ENCODE results near the gene ID3. TPM values are rescaled to one million over a fixed set of nuclear protein-coding genes. Genes with fewer than 3 reads are reported as not detected.

ID3 gene
- total and polyA plus RNA-seq, 12 donors, result 44.7 to 217 (median 83.4) TPM

GRCh38 chr1:23601135-23601967 lies 42.0 kb upstream of the ID3 start:
- TF ChIP-seq CTCF (IDR thresholded peaks at IDR 0.05), result no peak
- Histone ChIP-seq H3K27ac (peak overlapping the region in 1 of 10 donors; percentile 12), H3K4me3 (no peak overlapping the region), H3K9me3 (no peaks in the 10 kb centered on the region), H3K36me3 (no peaks in the 10 kb centered on the region), H3K4me1 (peaks cover 0 to 30% (median 15%) of the 10 kb centered on the region in 9 donors), H3K27me3 (no peaks in the 10 kb centered on the region)
- no peak for ATAC-seq
- no peak for DNase-seq
- intact Hi-C loops (cut with DNase I), result no loop called here
- whole genome bisulfite sequencing, 2 donors, result 91 to 92% methylated on average over 11 of the region's 11 CpGs

DNA sequence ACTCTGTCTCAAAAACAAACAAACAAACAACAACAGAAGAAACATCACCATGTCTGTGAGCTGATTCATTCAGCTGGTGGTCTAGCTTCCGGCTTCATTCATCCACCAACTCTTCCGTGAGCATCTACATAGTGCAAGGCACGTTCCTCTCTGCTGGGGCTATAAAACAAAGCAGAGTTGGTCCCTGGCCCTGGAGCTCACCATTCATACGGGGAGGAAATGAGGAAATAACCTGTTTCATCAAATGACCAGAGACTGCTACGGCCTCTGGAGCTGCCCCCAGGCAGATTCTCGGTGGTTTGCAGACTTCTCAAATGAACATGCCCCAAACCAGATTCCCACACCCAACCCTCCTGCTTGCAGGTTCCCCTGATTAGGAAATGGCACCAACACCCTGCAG lies 41.0 kb upstream of the ID3 start:
- no peak for DNase-seq
- Histone ChIP-seq H3K27me3 (no peaks in the 10 kb centered on the region), H3K4me1 (peaks cover 0 to 30% (median 15%) of the 10 kb centered on the region in 9 donors), H3K9me3 (no peaks in the 10 kb centered on the region), H3K27ac (no peak overlapping the region), H3K4me3 (no peak overlapping the region), H3K36me3 (no peaks in the 10 kb centered on the region)
- intact Hi-C loops (cut with DNase I), result no loop called here
- ATAC-seq, result no peak
- no peak for TF ChIP-seq CTCF (IDR thresholded peaks at IDR 0.05)
- 81 to 83% methylated on average over 6 of the region's 6 CpGs for WGBS, 2 donors

- 85 to 96% methylated on average over 1 of the region's 1 CpG for WGBS, 2 donors
- no peaks in the 10 kb centered on the region for H3K36me3 ChIP-seq
- H3K27ac ChIP-seq, result no peak overlapping the region
- TF ChIP-seq CTCF (IDR thresholded peaks at IDR 0.05), result no peak
- no peak for DNase-seq
- no peak for ATAC-seq
- no peaks in the 10 kb centered on the region for H3K27me3 ChIP-seq
- no peak overlapping the region for H3K4me3 ChIP-seq
- intact Hi-C loops (cut with DNase I), result no loop called here
- H3K4me1 ChIP-seq, result peaks cover 0 to 33% (median 15%) of the 10 kb centered on the region in 9 donors
- H3K9me3 ChIP-seq, result no peaks in the 10 kb centered on the region
Measured at GRCh38 chr1:23599125-23599524, 39.8 kb upstream of the ID3 start.

DNA sequence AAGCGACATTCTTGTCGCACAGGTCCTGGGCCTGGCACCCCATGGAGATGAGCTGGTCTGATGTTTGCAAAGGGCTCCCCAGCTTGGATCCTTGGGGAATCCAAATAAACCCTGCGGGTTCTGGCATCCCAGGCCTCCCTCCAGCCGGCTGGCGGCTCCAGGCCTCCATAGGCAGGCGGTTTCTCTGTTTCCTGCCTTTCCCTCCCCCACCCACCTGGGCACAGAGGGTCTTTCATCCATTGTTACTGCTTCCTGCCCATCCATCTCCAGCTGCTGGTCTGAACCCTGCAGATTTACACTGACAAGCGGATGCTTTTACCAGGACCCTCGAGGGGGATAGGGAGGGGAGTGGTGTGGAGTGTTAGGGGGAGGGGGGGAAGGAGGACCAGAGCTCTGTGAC lies 39.1 kb upstream of the ID3 start:
- intact Hi-C loops (cut with DNase I), result no loop called here
- DNase-seq, result no peak
- WGBS, 2 donors, result 70 to 71% methylated on average over 8 of the region's 8 CpGs

More for the DNA sequence above, 39.1 kb upstream of the ID3 start:
- Histone ChIP-seq H3K9me3 (no peaks in the 10 kb centered on the region), H3K4me1 (peaks cover 0 to 39% (median 15%) of the 10 kb centered on the region in 9 donors), H3K27ac (peak overlapping the region in 3 of 10 donors; percentile 6 to 40 (median 13)), H3K27me3 (no peaks in the 10 kb centered on the region), H3K4me3 (no peak overlapping the region), H3K36me3 (no peaks in the 10 kb centered on the region)
- peak in 2 of 8 donors; percentile 19 to 20 for ATAC-seq
- TF ChIP-seq CTCF (IDR thresholded peaks at IDR 0.05), result no peak
